Stimulated activated CD4-positive, alpha-beta T cell treated with anti-CD3 and anti-CD28 coated beads, TNF-alpha, amount 100 ng/mL, for 4 hours (primary cell): ENCODE measurements around the gene ITPRID1.
A peak's percentile ranks its signal among the peaks of the same experiment; 100 is the strongest.
"Not testable (repeated sequence)": the region's sequence is repeated elsewhere in the genome, so short reads cannot be mapped to it uniquely, and the experiment has no call there.

Experiments used
- DNase-seq, 3 experiments: peaks; one replicate each; pipeline ENCODE4 v3.0.0-alpha.2; 2020; ENCODE audit warnings: low read depth in 3 of 3

Gene ITPRID1

GRCh38 chr7:31513790-31514189 lies at the start of gene ITPRID1:
ITPRID1 (plus strand) TSS chr7:31514090; CDS start chr7:31553025, 38,935 bp downstream.
- DNase-seq: no peak

DNA sequence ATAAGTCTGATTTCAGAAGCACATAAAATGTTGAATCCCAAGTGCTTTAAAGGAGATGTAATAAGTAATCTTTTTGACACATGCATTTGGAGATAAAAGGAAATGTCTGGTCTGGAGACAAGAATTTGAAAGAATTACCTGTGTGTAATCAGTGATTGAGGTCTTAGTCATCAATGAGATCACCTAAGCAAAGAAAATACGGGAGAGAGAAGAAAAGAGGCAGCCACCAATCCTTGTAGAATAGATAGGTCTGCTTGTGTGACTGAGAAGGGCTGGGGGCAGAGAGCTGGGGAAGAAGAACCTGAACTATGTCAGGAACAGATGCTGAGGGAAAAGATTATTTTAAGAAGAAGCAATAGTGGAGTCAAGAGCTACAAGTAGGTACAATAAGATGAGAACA lies 49.3 kb upstream of the ITPRID1 start:
- DNase-seq: no peak

DNA sequence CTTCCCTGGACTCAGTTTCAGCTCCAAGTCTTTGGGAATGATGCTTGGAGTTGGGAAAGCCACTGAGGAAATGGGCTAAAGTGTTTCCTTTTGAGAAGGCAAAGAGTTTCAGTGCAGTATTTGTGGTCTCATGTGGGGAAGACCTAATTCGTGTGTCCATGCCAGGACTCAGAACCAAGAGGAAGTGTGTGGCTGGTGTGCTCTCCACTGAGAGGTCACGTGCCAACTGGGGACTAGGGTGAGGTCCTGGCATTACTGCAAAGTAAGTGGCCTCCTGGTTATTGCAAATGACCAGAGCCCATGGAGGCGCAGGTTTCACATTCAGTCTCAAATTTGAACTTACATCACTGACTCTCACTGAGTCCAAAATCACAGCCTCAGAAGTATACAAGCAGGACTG lies 48.6 kb upstream of the ITPRID1 start:
- DNase-seq: no peak

GRCh38 chr7:31466036-31466435 lies 47.9 kb upstream of the ITPRID1 start:
- DNase-seq: no peak

- DNase-seq: not testable (repeated sequence)
These were observed 43.0 kb upstream of the ITPRID1 start for GRCh38 chr7:31470883-31471282.

DNA sequence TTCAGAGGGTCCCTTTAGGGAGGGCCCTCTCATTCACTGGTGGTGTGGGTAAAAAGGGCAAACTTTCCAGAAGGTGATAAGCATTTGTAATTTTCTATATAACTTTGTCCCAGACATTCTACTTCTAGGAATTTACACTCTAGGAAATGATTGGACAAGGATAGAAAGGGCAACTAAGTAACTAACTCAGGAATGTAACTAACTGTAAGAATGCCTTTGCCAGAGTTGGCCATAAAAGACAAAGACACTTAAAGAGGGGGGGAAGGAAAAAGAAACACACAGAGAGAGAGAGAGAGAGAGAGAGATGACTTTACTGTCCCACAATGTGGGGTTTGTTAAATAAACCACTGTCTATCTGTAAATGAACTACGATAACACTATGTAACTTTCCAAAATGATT lies 38.5 kb upstream of the ITPRID1 start:
- no peak for DNase-seq

DNA sequence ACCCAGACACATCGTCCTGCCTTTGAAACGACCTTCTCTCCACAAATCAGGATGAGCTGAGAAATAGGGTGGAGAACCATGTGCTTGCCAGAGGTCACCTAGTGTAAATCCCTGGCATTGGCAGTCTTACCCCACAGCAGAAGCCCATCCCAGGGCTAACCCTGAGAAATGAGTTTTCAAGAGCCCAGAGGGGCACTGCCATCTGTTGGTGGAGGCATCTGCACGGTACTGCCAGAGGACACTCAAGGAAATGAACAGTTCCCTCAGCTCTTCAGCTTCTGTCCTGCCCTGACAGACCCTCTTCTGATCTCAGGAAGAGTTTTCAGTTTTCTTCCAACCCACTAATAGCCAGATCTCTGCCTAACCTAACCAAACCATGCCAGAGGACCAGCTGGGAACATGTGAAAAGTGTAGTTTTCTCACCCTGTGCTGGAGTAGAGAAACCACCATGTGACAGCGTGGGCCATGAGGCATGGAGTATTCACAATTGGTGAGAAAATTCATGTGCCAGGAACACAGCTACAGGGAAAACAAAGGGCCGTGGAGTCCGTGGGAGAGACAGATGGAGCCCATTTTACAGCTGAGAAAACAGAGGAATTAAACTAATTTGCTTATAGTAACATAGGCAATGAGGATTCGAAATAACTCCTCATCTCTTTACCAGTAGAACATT lies 37.7 kb upstream of the ITPRID1 start:
- DNase-seq: no peak

DNA sequence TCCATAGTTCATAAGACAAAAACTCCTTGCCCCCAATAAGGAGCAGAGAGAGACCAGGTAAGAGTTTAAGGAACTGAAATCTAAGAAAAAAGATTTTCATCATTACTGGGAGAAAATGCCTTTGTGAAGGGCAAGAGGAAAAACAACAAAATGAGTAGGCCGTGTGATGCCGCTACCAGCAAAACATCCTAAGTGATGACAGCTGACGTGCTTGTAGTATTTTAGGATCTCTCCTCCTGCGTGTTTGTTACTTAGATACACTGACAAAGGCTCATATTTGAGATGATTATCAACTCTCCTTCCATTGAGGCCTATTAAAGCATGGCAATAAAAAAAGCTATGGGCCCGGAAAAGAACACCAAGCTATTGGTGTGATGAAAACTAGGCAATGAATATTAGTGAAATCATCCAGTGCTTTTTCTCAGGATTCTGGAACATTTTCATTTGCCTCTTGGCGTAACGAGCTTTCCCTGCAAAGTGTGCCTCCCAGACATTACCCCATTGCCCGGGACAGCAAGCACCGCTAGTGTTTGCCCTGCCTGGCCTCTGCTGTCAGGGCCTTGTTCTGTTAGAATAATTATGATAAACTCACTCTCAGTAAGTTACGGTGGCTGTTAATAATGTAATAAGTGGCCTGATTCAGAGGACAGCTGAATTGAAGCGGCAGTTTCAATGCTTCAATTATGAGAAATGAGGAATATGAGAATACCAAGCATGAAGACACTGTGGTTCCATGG lies 36.8 kb upstream of the ITPRID1 start:
- DNase-seq: no peak

DNA sequence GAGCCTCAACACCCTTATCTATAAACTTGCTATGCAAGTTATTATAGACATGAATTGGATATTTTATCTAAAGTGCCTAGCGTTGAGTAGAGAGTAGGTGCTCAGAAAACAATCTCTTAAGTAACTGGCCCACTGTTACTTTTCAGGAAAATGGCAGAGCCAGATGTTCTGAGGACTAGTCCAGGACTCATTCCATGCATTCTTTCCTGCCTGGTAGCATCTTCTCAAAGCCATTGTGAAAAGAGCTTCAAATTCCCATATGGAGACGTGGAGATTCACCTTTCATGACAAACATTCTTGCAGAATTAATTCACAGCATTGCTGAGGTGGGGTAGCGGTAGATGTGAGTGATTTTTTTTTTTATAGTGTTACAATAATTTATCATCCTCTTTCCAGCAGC lies 35.9 kb upstream of the ITPRID1 start:
- no peak for DNase-seq

DNA sequence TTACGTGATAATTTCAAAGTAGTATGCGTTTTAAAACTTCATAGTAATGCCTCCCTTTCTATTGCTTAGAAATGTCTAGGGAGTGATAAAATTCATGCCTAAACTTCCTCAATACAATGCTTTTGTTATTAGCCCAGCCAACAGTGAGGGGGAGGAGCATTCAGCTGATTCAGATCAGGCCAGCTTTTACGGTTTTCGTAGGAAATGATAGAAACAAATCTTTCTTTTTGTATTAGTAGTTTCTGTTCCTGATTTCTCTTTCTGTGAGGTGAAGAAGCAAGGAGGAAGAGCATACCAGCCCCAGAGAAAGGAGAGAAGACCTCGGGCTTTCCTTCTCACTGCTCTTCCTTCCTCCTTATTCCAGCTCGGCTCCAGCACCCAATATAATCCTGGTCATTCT lies 35.2 kb upstream of the ITPRID1 start:
- no peak for DNase-seq

GRCh38 chr7:31487071-31487470 lies 26.8 kb upstream of the ITPRID1 start:
- no peak for DNase-seq

DNA sequence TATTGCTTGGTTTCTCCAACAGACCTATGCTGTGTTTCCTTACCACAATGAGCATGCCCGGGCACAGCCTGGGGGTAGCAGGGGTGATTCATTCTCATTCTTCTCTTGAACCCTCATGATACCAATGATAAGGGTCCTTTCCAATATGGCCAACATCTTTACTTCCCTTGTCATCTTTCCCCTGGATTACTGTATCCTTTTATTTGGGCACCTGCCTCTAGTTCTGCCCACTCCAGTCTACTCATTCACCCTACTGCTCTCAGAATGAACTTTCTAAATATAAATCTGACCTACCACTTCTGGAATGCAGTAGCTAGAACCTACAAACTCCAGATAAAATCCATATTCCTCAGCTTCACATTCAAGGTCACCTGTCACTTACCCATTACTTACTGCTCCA lies 26.4 kb upstream of the ITPRID1 start:
- no peak for DNase-seq

GRCh38 chr7:31488562-31489203 lies 25.2 kb upstream of the ITPRID1 start:
- DNase-seq: peak in 1 of 3 experiments; percentile 4

DNA sequence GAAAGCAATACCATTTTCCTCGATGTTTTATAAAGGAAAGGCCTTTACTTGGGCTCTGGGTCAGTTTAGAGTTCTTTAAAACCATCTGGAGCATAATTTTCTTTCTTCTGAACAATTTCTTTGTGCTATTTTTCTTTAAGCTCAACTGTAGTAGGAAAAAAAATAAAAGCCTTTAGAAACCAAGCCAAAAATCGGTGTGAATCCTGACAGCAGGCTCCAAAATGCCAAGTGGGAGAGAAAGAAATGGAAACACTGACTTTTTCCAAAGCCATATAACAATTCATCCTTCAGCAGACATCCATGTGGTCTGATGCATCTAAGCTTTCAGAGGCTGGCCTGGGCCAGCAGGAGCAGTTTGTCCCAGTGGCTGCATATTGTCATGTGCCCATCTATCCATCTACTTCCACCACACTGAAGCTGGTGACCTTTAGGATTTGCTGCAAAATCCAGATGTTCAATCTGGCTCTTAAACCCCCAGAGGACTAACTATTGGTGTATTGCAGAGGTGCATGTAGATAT lies 23.0 kb upstream of the ITPRID1 start:
- no peak for DNase-seq

DNA sequence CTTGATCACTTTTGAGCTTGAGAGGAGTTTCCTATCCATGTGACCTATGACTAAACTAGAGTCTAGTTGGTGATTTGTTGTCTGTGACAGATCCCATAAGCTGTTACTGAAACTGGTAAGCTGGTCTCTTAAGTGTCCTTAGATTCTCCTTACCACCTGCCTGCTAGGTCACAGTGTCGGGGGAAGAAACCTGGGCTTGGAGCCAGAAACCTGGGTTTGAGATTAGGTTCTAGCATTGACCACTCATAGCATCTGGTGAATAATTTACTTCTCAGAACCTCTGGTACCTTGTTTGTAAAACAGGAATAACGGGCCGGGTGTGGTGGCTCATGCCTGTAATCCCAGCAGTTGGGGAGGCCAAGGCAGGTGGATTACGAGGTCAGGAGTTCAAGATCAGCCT lies 21.8 kb upstream of the ITPRID1 start:
- DNase-seq: no peak

GRCh38 chr7:31493714-31494181 lies 20.1 kb upstream of the ITPRID1 start:
- no peak for DNase-seq

DNA sequence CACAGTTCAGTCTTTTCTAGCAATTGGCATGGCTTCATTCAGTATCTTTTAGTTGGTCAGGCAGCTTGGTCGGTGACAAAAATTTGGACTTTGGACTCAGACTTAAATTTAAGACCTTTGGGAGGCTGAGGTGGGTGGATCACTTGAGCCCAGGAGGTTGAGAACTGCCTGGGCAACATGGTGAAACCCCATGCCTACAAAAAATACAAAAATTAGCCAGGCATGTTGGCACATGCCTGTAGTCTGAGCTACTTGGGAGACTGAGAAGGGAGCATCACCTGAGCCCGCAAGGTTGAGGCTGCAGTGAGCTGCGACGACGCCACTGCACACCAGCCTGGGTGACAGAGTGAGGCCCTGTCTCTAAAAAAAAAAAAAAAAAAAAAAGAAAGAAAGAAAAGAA lies 19.5 kb upstream of the ITPRID1 start:
- no peak for DNase-seq

- DNase-seq: no peak
These were observed 18.2 kb upstream of the ITPRID1 start for GRCh38 chr7:31495653-31496052.

DNA sequence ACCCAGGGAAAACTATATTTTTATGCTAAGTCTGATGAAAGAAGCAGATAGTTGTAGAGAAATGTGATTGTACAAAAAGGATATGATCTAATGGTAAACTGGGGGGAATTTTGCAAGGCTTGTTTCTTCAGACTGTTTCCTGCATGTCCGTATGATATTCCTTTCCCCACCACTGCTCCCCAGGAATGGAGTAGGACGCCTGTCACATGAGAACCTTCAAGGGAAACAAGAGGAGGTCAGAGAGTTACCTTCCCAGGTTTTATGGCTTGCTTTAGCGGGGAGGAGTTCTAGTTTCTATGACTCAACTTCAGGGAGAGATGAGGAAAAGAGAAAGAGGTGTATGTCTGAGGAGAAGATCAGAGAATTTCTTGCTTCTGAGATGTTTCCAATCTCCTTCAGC lies 16.4 kb upstream of the ITPRID1 start:
- no peak for DNase-seq

DNA sequence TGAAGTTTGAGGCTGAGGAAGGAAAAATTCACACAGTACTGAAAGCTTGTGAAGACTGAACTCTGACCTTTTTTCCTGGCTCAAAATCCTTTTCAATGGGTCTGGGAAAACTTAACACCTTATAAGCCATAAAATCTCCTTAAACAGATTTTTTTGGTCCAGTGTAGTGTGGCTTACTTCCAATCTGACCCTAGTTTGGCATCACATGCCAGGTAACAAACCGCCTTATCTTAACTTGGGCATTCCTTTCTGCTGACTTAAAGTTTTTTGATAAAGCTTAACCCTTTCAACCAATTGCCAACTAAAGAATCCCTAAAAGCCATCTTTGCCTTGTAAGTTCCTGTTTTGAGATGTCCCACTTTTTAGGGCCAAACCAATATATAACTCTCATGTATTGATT lies 13.2 kb upstream of the ITPRID1 start:
- no peak for DNase-seq

- DNase-seq: no peak
These were observed 5.1 kb upstream of the ITPRID1 start for GRCh38 chr7:31508823-31509222.

DNA sequence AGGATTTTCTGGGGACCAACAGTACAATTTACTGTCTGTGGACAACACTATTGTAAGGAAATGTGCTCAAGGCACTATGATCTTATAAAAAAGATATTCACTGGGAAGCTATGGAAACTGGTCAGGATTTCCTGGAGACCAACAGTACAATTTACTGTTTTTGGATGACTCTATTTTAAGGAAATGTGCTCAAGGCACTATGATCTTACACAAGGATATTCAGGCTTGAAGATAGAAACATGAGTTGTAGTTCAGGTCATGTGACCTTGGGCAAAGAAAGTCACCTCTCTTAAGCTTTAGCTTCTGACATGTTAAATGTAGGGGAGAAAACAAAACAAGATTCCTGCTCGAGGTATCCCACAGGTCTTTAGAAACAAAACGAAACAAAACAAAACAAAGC lies 1.7 kb upstream of the ITPRID1 start:
- no peak for DNase-seq
